Chondrocyte (in vitro differentiated cells): Measurements from ENCODE around the gene GSK3B. TPM values are rescaled to one million over a fixed set of nuclear protein-coding genes. Genes with fewer than 3 reads are reported as not detected.

Experiments
- DNase-seq: peaks from one replicate; pipeline ENCODE4 v3.0.0; 2021; ENCODE audit warnings: mixed read lengths, low spot score
- H3K27ac Mint-ChIP-seq: one replicate; pipeline ENCODE4 v1.8.0; 2021; ENCODE audit warnings: mild to moderate bottlenecking, moderate library complexity, mixed read lengths; ENCODE audit not compliant: unreplicated experiment
- H3K27me3 Mint-ChIP-seq: 2 replicates; pipeline ENCODE4 v1.8.0; 2021; ENCODE audit warnings: low read depth, mixed read lengths
- H3K36me3 Mint-ChIP-seq: 2 replicates; pipeline ENCODE4 v1.8.0; 2021; ENCODE audit warnings: low read depth, mixed read lengths
- H3K4me1 Mint-ChIP-seq: 2 replicates; pipeline ENCODE4 v1.8.0; 2021; ENCODE audit warnings: low read depth, mild to moderate bottlenecking, mixed read lengths
- H3K4me3 Mint-ChIP-seq: one replicate; pipeline ENCODE4 v1.8.0; 2021; ENCODE audit warnings: mild to moderate bottlenecking, moderate library complexity, mixed read lengths; ENCODE audit not compliant: unreplicated experiment
- H3K9me3 Mint-ChIP-seq: 2 replicates; pipeline ENCODE4 v1.8.0; 2021; ENCODE audit warnings: low read depth, mixed read lengths
- CTCF ChIP-seq: fragments of 200-600 bp; sonication (generic); IDR thresholded peaks from 2 replicates; pipeline ENCODE4 v1.5.0; 2021; ENCODE audit warnings: antibody characterized with exemption, mild to moderate bottlenecking, moderate library complexity
- total RNA-seq: library from RNA; stranded (reverse); gene quantifications from 3 replicates; pipeline ENCODE4 v1.2.1, GENCODE V29; 2021

The GSK3B gene
- total RNA-seq, 1 donor from 2014 or later = 73.0 TPM

- DNase-seq = no peak
- TF ChIP-seq CTCF = no peak
- Mint-ChIP-seq H3K27ac (no peak overlapping the region), H3K36me3 (no peaks in the 10 kb centered on the region), H3K4me3 (no peak overlapping the region), H3K4me1 (peaks cover 5% of the 10 kb centered on the region), H3K27me3 (no peaks in the 10 kb centered on the region), H3K9me3 (no peaks in the 10 kb centered on the region)
Observed at GRCh38 chr3:119790369-119790768, 303.9 kb downstream of the GSK3B start.

GRCh38 chr3:119786409-119786808, 307.8 kb downstream of the GSK3B start:
- no peaks in the 10 kb centered on the region for H3K36me3 Mint-ChIP-seq
- no peaks in the 10 kb centered on the region for H3K27me3 Mint-ChIP-seq
- no peaks in the 10 kb centered on the region for H3K9me3 Mint-ChIP-seq
- no peak for TF ChIP-seq CTCF
- DNase-seq = no peak
- no peak overlapping the region for H3K27ac Mint-ChIP-seq
- no peaks in the 10 kb centered on the region for H3K4me1 Mint-ChIP-seq
- no peak overlapping the region for H3K4me3 Mint-ChIP-seq

- Mint-ChIP-seq H3K27me3 (no peaks in the 10 kb centered on the region), H3K27ac (no peak overlapping the region), H3K9me3 (no peaks in the 10 kb centered on the region), H3K4me1 (peaks cover 4% of the 10 kb centered on the region), H3K4me3 (no peak overlapping the region), H3K36me3 (no peaks in the 10 kb centered on the region)
- DNase-seq = no peak
- no peak for TF ChIP-seq CTCF
Observed at GRCh38 chr3:119783883-119784282, 310.4 kb downstream of the GSK3B start.

- H3K4me3 Mint-ChIP-seq = no peak overlapping the region
- no peaks in the 10 kb centered on the region for H3K27me3 Mint-ChIP-seq
- H3K4me1 Mint-ChIP-seq = peaks cover 4% of the 10 kb centered on the region
- no peak overlapping the region for H3K27ac Mint-ChIP-seq
- TF ChIP-seq CTCF = no peak
- H3K9me3 Mint-ChIP-seq = no peaks in the 10 kb centered on the region
- DNase-seq = no peak
- no peaks in the 10 kb centered on the region for H3K36me3 Mint-ChIP-seq
Observed at GRCh38 chr3:119783255-119783654, 311.0 kb downstream of the GSK3B start.

- Mint-ChIP-seq H3K9me3 (no peaks in the 10 kb centered on the region), H3K27ac (no peak overlapping the region), H3K4me3 (no peak overlapping the region), H3K27me3 (no peaks in the 10 kb centered on the region), H3K36me3 (no peaks in the 10 kb centered on the region), H3K4me1 (peaks cover 4% of the 10 kb centered on the region)
- DNase-seq = no peak
- no peak for TF ChIP-seq CTCF
Observed at GRCh38 chr3:119782460-119782859, 311.8 kb downstream of the GSK3B start.
